H1 (cell line): ENCODE results near the gene F10.

ENCODE experiments used
- ATF3 ChIP-seq: IDR thresholded peaks from 2 replicates; pipeline ENCODE4 v1.6.1; 2011; ENCODE audit warnings: low read depth, mild to moderate bottlenecking, low read length; ENCODE audit not compliant: insufficient read depth
- BRCA1 ChIP-seq: IDR thresholded peaks from 2 replicates; pipeline ENCODE4 v1.6.1; 2012; ENCODE audit warnings: low read depth, low read length, improper control_type of control experiment
- CHD2 ChIP-seq: IDR thresholded peaks from 2 replicates; pipeline ENCODE4 v1.6.1; 2012; ENCODE audit warnings: low read length, improper control_type of control experiment
- CTCF ChIP-seq, 3 experiments: IDR thresholded peaks; 1 replicate in 2 of 3; 2 replicates in 1 of 3; pipeline versions ENCODE4 v1.5.1 to v1.6.1; 2011; ENCODE audit warnings: low read length in 3 of 3, mild to moderate bottlenecking in 3 of 3, inconsistent platforms in 2 of 3, low read depth in 1 of 3, moderate library complexity in 1 of 3; ENCODE audit not compliant: insufficient read depth in 1 of 3; ENCODE audit errors: control extremely low read depth in 1 of 3
- EZH2 ChIP-seq: fragments of 200-600 bp; sonication (generic); IDR thresholded peaks from 2 replicates; pipeline ENCODE4 v1.7.1; 2012; ENCODE audit warnings: low read depth, mild to moderate bottlenecking, moderate library complexity, low read length, inconsistent platforms; ENCODE audit not compliant: severe bottlenecking
- MAX ChIP-seq: IDR thresholded peaks from 2 replicates; pipeline ENCODE4 v1.6.1; 2012; ENCODE audit warnings: inconsistent platforms
- PHF8 ChIP-seq: fragments of 200-600 bp; sonication (generic); conservative IDR thresholded peaks from 2 replicates; pipeline ENCODE4 v1.7.1; 2012; ENCODE audit warnings: low read depth, mild to moderate bottlenecking, inconsistent platforms, low read length, moderate library complexity
- POLR2A ChIP-seq, 2 experiments: IDR thresholded peaks; 1 replicate in 1 of 2; 2 replicates in 1 of 2; pipeline ENCODE4 v1.6.1; 2011; ENCODE audit warnings: low read depth in 2 of 2, low read length in 2 of 2, mild to moderate bottlenecking in 2 of 2; ENCODE audit errors: control extremely low read depth in 1 of 2
- POLR2AphosphoS5 ChIP-seq: IDR thresholded peaks from 2 replicates; pipeline ENCODE4 v1.6.1; 2011; ENCODE audit warnings: low read depth, low read length
- SRF ChIP-seq: IDR thresholded peaks from 2 replicates; pipeline ENCODE4 v1.6.1; 2011; ENCODE audit warnings: mild to moderate bottlenecking, low read depth, low read length, moderate library complexity
- TEAD4 ChIP-seq: IDR thresholded peaks from 2 replicates; pipeline ENCODE4 v1.6.1; 2012; ENCODE audit warnings: low read depth, low read length, inconsistent platforms, mixed read lengths

DNA sequence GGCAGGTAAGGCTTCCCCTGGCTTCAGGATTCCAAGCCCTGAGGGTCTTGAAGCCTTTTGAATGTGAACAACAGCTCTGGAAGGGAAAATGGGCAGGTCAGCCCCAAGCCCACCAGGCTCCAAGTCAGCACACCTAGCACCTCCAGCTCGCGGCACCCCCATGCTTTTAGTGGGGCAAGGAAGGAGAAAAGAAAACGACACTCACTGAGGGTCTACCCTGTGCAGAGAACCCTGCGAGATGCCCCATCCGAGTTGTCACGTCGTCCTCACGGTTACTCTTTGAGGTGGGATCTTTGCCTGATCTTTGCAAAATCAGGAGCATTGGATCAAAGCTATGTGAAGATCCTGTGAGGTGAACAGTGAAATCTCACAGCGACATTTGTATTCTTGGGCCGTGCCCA, 5.7 kb upstream of the F10 start:
- no peak for TF ChIP-seq ATF3
- TF ChIP-seq POLR2AphosphoS5, result no peak
- TF ChIP-seq CTCF (IDR thresholded peaks at IDR 0.05; ENCODE audit: control extremely low read depth in 1 of 3, insufficient read depth in 1 of 3, low read depth in 1 of 3, low read length in 3 of 3), result no peak
- no peak for TF ChIP-seq MAX
- TF ChIP-seq CHD2, result no peak
- no peak for TF ChIP-seq EZH2
- TF ChIP-seq POLR2A (IDR thresholded peaks at IDR 0.05; ENCODE audit: control extremely low read depth in 1 of 2, low read depth in 2 of 2, low read length in 2 of 2), result no peak
- TF ChIP-seq TEAD4, result no peak
- TF ChIP-seq SRF, result no peak
- no peak for TF ChIP-seq PHF8
- TF ChIP-seq BRCA1, result no peak
